ENCODE data around the gene ALDH3B2.
A peak's percentile ranks its signal among the peaks of the same experiment; 100 is the strongest.
"Not testable (repeated sequence)": the region's sequence is repeated elsewhere in the genome, so short reads cannot be mapped to it uniquely, and the experiment has no call there.

The ALDH3B2 gene

GRCh38 chr11:67662142-67662834 is 12.1 kb downstream of the ALDH3B2 start:
- DNase-seq (ENCODE audit: low read depth in 2 of 2): no peak

- not testable (repeated sequence) for DNase-seq (ENCODE audit: low read depth in 2 of 2)
These were observed 13.7 kb downstream of the ALDH3B2 start for GRCh38 chr11:67660752-67661151.

- not testable (repeated sequence) for DNase-seq (ENCODE audit: low read depth in 2 of 2)
These were observed 14.7 kb downstream of the ALDH3B2 start for GRCh38 chr11:67659651-67660165.

GRCh38 chr11:67657300-67657699 is 17.1 kb downstream of the ALDH3B2 start:
- DNase-seq (ENCODE audit: low read depth in 2 of 2): no peak

- no peak for DNase-seq (ENCODE audit: low read depth in 2 of 2)
These were observed 18.0 kb downstream of the ALDH3B2 start for GRCh38 chr11:67656278-67656922.

- DNase-seq (ENCODE audit: low read depth in 2 of 2): no peak
These were observed 20.2 kb downstream of the ALDH3B2 start for GRCh38 chr11:67654225-67654624.

GRCh38 chr11:67652965-67653845 is 21.2 kb downstream of the ALDH3B2 start:
- no peak for DNase-seq (ENCODE audit: low read depth in 2 of 2)

- DNase-seq (ENCODE audit: low read depth in 2 of 2): no peak
These were observed 22.2 kb downstream of the ALDH3B2 start for GRCh38 chr11:67651976-67652781.

GRCh38 chr11:67649634-67650510 is 24.6 kb downstream of the ALDH3B2 start:
- no peak for DNase-seq (ENCODE audit: low read depth in 2 of 2)

- no peak for DNase-seq (ENCODE audit: low read depth in 2 of 2)
These were observed 25.4 kb downstream of the ALDH3B2 start for GRCh38 chr11:67648796-67649613.

GRCh38 chr11:67648140-67648795 is 26.2 kb downstream of the ALDH3B2 start:
- peak; percentile 26 to 38 for DNase-seq (ENCODE audit: low read depth in 2 of 2)

GRCh38 chr11:67647471-67647870 is 27.0 kb downstream of the ALDH3B2 start:
- DNase-seq (ENCODE audit: low read depth in 2 of 2): no peak

GRCh38 chr11:67646535-67647336 is 27.7 kb downstream of the ALDH3B2 start:
- no peak for DNase-seq (ENCODE audit: low read depth in 2 of 2)

- no peak for DNase-seq (ENCODE audit: low read depth in 2 of 2)
These were observed 28.6 kb downstream of the ALDH3B2 start for GRCh38 chr11:67645521-67646461.

GRCh38 chr11:67644472-67645418 is 29.7 kb downstream of the ALDH3B2 start:
- no peak for DNase-seq (ENCODE audit: low read depth in 2 of 2)

- no peak for DNase-seq (ENCODE audit: low read depth in 2 of 2)
These were observed 30.4 kb downstream of the ALDH3B2 start for GRCh38 chr11:67644042-67644441.
